ENCODE measurements around the gene C1orf56. TPM values are rescaled to one million over a fixed set of nuclear protein-coding genes. Genes with fewer than 3 reads are reported as not detected.

The C1orf56 gene
- total and polyA plus RNA-seq, 2 of the 13 experiments (the other 11 are each of a cell fraction or from before 2014, with no cell fraction given) = 1.5 to 3.2 TPM

DNA sequence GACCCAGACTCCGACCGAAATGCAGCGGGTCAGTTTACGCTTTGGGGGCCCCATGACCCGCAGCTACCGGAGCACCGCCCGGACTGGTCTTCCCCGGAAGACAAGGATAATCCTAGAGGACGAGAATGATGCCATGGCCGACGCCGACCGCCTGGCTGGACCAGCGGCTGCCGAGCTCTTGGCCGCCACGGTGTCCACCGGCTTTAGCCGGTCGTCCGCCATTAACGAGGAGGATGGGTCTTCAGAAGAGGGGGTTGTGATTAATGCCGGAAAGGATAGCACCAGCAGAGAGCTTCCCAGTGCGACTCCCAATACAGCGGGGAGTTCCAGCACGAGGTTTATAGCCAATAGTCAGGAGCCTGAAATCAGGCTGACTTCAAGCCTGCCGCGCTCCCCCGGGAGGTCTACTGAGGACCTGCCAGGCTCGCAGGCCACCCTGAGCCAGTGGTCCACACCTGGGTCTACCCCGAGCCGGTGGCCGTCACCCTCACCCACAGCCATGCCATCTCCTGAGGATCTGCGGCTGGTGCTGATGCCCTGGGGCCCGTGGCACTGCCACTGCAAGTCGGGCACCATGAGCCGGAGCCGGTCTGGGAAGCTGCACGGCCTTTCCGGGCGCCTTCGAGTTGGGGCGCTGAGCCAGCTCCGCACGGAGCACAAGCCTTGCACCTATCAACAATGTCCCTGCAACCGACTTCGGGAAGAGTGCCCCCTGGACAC lies 534 bp downstream of the C1orf56 start (continued):
- TF ChIP-seq HINFP (CRISPR knock-in tag; IDR thresholded peaks at IDR 0.05; ENCODE audit: low read depth) (0 out of 2 replicates have a peak, but pooled peaks have one; percentile 19), RBM39 (IDR thresholded peaks at IDR 0.05; ENCODE audit: low read depth, low read length, poor library complexity, severe bottlenecking) (no peak), ZBTB34 (CRISPR knock-in tag; IDR thresholded peaks at IDR 0.05) (0 out of 2 replicates have a peak, but pooled peaks have one; percentile 36), SAP130 (CRISPR knock-in tag; IDR thresholded peaks at IDR 0.05; ENCODE audit: low read depth) (peak; percentile 53), ZHX2 (IDR thresholded peaks at IDR 0.05; ENCODE audit: low read depth) (no peak), ZHX2 (CRISPR knock-in tag; IDR thresholded peaks at IDR 0.05; ENCODE audit: borderline replicate concordance) (no peak), AGO2 (optimal IDR thresholded peaks at IDR 0.05; ENCODE audit: low read depth, low read length) (peak; percentile 80), ZNF652 (CRISPR knock-in tag; IDR thresholded peaks at IDR 0.05; ENCODE audit: borderline replicate concordance, low read depth) (no peak), ZNF263 (CRISPR knock-in tag; IDR thresholded peaks at IDR 0.05) (0 out of 2 replicates have a peak, but pooled peaks have one; percentile 12), CENPT (CRISPR knock-in tag; IDR thresholded peaks at IDR 0.05; ENCODE audit: low read depth) (0 out of 2 replicates have a peak, but pooled peaks have one; percentile 69)
- TF ChIP-seq, protein P1, sequence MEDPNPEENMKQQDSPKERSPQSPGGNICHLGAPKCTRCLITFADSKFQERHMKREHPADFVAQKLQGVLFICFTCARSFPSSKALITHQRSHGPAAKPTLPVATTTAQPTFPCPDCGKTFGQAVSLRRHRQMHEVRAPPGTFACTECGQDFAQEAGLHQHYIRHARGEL (CRISPR knock-in tag; IDR thresholded peaks at IDR 0.05) = no peak
- TF ChIP-seq, protein P2, sequence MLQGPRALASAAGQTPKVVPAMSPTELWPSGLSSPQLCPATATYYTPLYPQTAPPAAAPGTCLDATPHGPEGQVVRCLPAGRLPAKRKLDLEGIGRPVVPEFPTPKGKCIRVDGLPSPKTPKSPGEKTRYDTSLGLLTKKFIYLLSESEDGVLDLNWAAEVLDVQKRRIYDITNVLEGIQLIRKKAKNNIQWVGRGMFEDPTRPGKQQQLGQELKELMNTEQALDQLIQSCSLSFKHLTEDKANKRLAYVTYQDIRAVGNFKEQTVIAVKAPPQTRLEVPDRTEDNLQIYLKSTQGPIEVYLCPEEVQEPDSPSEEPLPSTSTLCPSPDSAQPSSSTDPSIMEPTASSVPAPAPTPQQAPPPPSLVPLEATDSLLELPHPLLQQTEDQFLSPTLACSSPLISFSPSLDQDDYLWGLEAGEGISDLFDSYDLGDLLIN (CRISPR knock-in tag; IDR thresholded peaks at IDR 0.05; ENCODE audit: borderline replicate concordance) = no peak
- TF ChIP-seq, protein P3, sequence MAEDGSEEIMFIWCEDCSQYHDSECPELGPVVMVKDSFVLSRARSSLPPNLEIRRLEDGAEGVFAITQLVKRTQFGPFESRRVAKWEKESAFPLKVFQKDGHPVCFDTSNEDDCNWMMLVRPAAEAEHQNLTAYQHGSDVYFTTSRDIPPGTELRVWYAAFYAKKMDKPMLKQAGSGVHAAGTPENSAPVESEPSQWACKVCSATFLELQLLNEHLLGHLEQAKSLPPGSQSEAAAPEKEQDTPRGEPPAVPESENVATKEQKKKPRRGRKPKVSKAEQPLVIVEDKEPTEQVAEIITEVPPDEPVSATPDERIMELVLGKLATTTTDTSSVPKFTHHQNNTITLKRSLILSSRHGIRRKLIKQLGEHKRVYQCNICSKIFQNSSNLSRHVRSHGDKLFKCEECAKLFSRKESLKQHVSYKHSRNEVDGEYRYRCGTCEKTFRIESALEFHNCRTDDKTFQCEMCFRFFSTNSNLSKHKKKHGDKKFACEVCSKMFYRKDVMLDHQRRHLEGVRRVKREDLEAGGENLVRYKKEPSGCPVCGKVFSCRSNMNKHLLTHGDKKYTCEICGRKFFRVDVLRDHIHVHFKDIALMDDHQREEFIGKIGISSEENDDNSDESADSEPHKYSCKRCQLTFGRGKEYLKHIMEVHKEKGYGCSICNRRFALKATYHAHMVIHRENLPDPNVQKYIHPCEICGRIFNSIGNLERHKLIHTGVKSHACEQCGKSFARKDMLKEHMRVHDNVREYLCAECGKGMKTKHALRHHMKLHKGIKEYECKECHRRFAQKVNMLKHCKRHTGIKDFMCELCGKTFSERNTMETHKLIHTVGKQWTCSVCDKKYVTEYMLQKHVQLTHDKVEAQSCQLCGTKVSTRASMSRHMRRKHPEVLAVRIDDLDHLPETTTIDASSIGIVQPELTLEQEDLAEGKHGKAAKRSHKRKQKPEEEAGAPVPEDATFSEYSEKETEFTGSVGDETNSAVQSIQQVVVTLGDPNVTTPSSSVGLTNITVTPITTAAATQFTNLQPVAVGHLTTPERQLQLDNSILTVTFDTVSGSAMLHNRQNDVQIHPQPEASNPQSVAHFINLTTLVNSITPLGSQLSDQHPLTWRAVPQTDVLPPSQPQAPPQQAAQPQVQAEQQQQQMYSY (CRISPR knock-in tag; IDR thresholded peaks at IDR 0.05) = 0 out of 2 replicates have a peak, but pooled peaks have one; percentile 37
